Activated CD8-positive, alpha-beta T cell treated with anti-CD3 and anti-CD28 coated beads, Interleukin-2, amount 10 ng/mL, durations not matched to agents 7 days and 5 days (primary cell): ENCODE data around the gene CFAP45. TPM values are rescaled to one million over a fixed set of nuclear protein-coding genes. Genes with fewer than 3 reads are reported as not detected.
A peak's percentile ranks its signal among the peaks of the same experiment; 100 is the strongest.

Source experiments
- ATAC-seq: fragments of 150-1000 bp; cut with Tn5 transposase; one replicate; pipeline ENCODE4 v1.10.0; 2021; ENCODE audit warnings: moderate library complexity
- CTCF ChIA-PET: fragments of 350-600 bp; sonication (Branson Sonifier 250); formaldehyde crosslinking; loops from one replicate; lab custom pipeline; 2021; ENCODE audit warnings: antibody characterized with exemption; lab: Charles Lee
- POLR2A ChIA-PET: fragments of 350-600 bp; sonication (Branson Sonifier 250); formaldehyde crosslinking; loops from one replicate; lab custom pipeline; 2021; ENCODE audit warnings: antibody characterized with exemption; lab: Charles Lee
- DNase-seq: peaks from one replicate; pipeline ENCODE4 v3.0.0-alpha.2; 2020
- H3K27ac Mint-ChIP-seq: one replicate; pipeline ENCODE4 v1.8.0; 2021; ENCODE audit warnings: mild to moderate bottlenecking, mixed read lengths
- H3K27me3 Mint-ChIP-seq: one replicate; pipeline ENCODE4 v1.8.0; 2021; ENCODE audit warnings: low read depth, mixed read lengths
- H3K36me3 Mint-ChIP-seq: one replicate; pipeline ENCODE4 v1.8.0; 2021; ENCODE audit warnings: low read depth, mixed read lengths
- H3K4me1 Mint-ChIP-seq: one replicate; pipeline ENCODE4 v1.8.0; 2021; ENCODE audit warnings: low read depth, mixed read lengths
- H3K4me3 Mint-ChIP-seq: one replicate; pipeline ENCODE4 v1.8.0; 2021; ENCODE audit warnings: mild to moderate bottlenecking, mixed read lengths
- H3K9me3 Mint-ChIP-seq: one replicate; pipeline ENCODE4 v1.8.0; 2022; ENCODE audit warnings: mixed read lengths; ENCODE audit not compliant: insufficient read depth
- total RNA-seq, 2 experiments: library from RNA; stranded (reverse); gene quantifications; one replicate each; pipeline ENCODE4 v1.2.3, GENCODE V29; 2021

Gene CFAP45
- total RNA-seq, 2 experiments from 2014 or later = 0.34 to 0.79 TPM

DNA sequence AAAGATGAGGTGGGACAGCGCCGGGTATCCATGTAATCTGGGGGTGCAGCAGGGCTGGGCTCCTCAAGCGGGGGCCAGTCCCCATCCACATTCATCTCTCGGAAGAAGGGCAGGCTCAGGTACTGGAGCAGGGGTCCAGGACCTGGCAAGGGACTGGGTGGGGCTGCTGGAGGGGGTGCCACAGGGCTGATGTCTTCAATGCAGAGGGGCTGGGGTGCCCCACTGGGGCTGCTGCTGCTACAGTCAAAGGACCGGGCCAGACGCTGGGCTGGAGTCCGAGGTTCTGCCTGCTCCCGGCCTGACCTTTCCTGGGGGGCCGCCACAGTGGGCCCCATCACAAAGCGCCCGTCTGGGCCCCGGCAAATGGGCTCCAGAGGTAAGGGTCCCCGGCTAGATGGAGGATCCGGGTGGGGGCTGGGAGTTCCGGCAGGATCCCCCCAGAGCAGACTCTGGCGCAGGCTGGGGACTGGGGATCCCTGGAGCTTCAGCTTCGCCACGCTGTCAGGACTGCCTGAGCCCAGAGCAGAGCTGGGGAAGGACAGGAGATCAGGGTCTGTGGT is 28.6 kb upstream of the CFAP45 start:
- ATAC-seq (no peak), DNase-seq (no peak)
- no peaks in the 10 kb centered on the region for H3K27me3 Mint-ChIP-seq
- H3K27ac Mint-ChIP-seq = no peak overlapping the region
- H3K4me1 Mint-ChIP-seq = peaks cover 11% of the 10 kb centered on the region
- no peak overlapping the region for H3K4me3 Mint-ChIP-seq
- no peaks in the 10 kb centered on the region for H3K9me3 Mint-ChIP-seq
- peaks cover 7% of the 10 kb centered on the region for H3K36me3 Mint-ChIP-seq
- CTCF ChIA-PET = interaction anchor here (1.5 kb wide), 1 partner anchor 78 kb away, joined by 3 read pairs; no protein-coding TSS in a partner anchor
- POLR2A ChIA-PET = no interaction called here

DNA sequence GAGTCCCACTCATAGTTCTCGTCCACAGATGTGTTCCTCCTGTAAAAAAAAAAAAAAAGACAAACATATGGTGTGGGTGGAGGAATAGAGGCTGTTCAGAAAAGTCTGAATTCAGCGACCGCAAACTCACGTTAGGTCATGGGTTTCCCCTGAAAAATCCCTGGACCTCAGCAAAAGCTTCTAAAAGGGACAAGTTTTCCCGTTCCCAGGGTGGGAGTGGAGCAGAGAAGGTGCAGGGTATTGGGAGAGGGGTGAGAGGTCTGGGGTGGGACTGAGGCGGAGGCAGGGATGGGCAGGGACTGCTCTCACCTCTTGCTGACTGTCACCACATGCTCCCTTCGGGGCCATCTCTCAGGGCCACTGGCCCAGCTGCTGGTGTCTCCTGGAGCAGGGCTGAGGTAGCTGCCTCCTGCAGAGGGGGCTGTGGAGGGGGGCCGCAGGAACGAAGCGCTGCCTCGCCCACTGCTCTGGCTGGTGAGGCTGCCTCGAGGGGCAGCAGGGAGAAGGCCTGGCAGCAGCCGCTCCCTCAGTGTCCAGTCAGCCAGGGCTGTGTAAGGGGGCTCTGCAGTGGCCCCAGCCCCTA is 28.0 kb upstream of the CFAP45 start:
- ChIA-PET POLR2A (no interaction called here), CTCF (interaction anchor here (1.2 to 6.7 kb wide), 3 partner anchors 35 to 80 kb away, joined by 3 to 49 read pairs (median 5); no protein-coding TSS in a partner anchor)
- Mint-ChIP-seq H3K27me3 (no peaks in the 10 kb centered on the region), H3K36me3 (peaks cover 14% of the 10 kb centered on the region), H3K4me1 (peaks cover 16% of the 10 kb centered on the region), H3K9me3 (no peaks in the 10 kb centered on the region), H3K4me3 (no peak overlapping the region), H3K27ac (no peak overlapping the region)
- ATAC-seq (no peak), DNase-seq (no peak)

GRCh38 chr1:159927211-159927848 is 27.4 kb upstream of the CFAP45 start:
- H3K27me3 Mint-ChIP-seq = no peaks in the 10 kb centered on the region
- CTCF ChIA-PET = interaction anchor here (1.2 to 6.7 kb wide), 3 partner anchors 34 to 81 kb away, joined by 3 to 49 read pairs (median 5); no protein-coding TSS in a partner anchor
- ATAC-seq (no peak), DNase-seq (no peak)
- POLR2A ChIA-PET = interaction anchor here (0.8 kb wide), 1 partner anchor 34 kb away, joined by 3 read pairs; no protein-coding TSS in a partner anchor
- H3K27ac Mint-ChIP-seq = no peak overlapping the region
- H3K4me1 Mint-ChIP-seq = peaks cover 22% of the 10 kb centered on the region
- H3K36me3 Mint-ChIP-seq = peaks cover 20% of the 10 kb centered on the region
- H3K9me3 Mint-ChIP-seq = no peaks in the 10 kb centered on the region
- H3K4me3 Mint-ChIP-seq = no peak overlapping the region

DNA sequence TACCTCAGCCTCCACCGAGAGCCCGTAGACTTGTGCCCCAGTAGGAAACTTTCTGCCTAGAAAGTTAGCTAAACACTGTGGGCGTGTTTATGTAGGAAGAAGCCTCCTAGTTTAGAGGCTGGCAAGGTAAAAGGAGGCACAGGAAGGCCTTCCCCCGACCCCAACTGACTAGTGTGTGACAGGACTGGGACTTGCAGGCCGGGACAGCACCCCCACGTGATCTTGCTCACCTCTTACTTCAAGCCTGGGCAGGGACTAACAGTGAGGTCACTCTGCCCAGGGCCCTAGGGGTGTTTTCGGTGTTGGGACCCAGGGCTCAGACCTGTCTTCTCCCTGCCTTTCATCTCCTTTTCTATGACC is 25.7 kb upstream of the CFAP45 start:
- ChIA-PET CTCF (interaction anchor here (1.0 to 6.7 kb wide), 6 partner anchors 9 to 145 kb away, joined by 3 to 49 read pairs (median 14); partner anchors contain the start of gene DUSP23), POLR2A (interaction anchor here (1.1 to 3.8 kb wide), 11 partner anchors 8 to 127 kb away, joined by 3 to 33 read pairs (median 6); partner anchors contain the start of gene PIGM)
- peak overlapping the region; percentile 90 for H3K4me3 Mint-ChIP-seq
- no peak for ATAC-seq
- DNase-seq = no peak
- peaks cover 38% of the 10 kb centered on the region for H3K4me1 Mint-ChIP-seq
- H3K27ac Mint-ChIP-seq = peak overlapping the region; percentile 96
- H3K36me3 Mint-ChIP-seq = peaks cover 34% of the 10 kb centered on the region
- no peaks in the 10 kb centered on the region for H3K27me3 Mint-ChIP-seq
- H3K9me3 Mint-ChIP-seq = no peaks in the 10 kb centered on the region

- DNase-seq (peak; percentile 90), ATAC-seq (peak; percentile 66)
- Mint-ChIP-seq H3K36me3 (peaks cover 41% of the 10 kb centered on the region), H3K27ac (peak within 1 kb of the TSS; percentile 96), H3K4me3 (peak within 1 kb of the TSS; percentile 90), H3K27me3 (no peaks in the 10 kb centered on the region), H3K9me3 (no peaks in the 10 kb centered on the region), H3K4me1 (peaks cover 44% of the 10 kb centered on the region)
- CTCF ChIA-PET = interaction anchor here (0.7 to 6.7 kb wide), 8 partner anchors 10 to 144 kb away, joined by 3 to 49 read pairs (median 4); partner anchors contain the start of gene DUSP23
- POLR2A ChIA-PET = interaction anchor here (0.7 to 3.8 kb wide), 18 partner anchors 9 to 916 kb away, joined by 3 to 33 read pairs (median 6); partner anchors contain the start of genes IFI16 and PIGM
These were observed 25.1 kb upstream of the CFAP45 start, which contains the start of gene TAGLN2 for GRCh38 chr1:159924791-159925718. TAGLN2 (minus strand) TSS chr1:159925507; CDS start chr1:159920509, 4,998 bp downstream.

GRCh38 chr1:159924025-159924790 is 24.2 kb upstream of the CFAP45 start:
- H3K4me1 Mint-ChIP-seq = peaks cover 51% of the 10 kb centered on the region
- H3K36me3 Mint-ChIP-seq = peaks cover 49% of the 10 kb centered on the region
- ATAC-seq (peak; percentile 31), DNase-seq (peak; percentile 66)
- H3K4me3 Mint-ChIP-seq = peak overlapping the region; percentile 90
- no peaks in the 10 kb centered on the region for H3K27me3 Mint-ChIP-seq
- POLR2A ChIA-PET = interaction anchor here (0.8 to 3.8 kb wide), 19 partner anchors 8 to 915 kb away, joined by 3 to 33 read pairs (median 6); partner anchors contain the start of genes IFI16 and PIGM
- CTCF ChIA-PET = interaction anchor here (0.7 to 6.7 kb wide), 9 partner anchors 10 to 144 kb away, joined by 3 to 49 read pairs (median 7); partner anchors contain the start of gene DUSP23
- H3K9me3 Mint-ChIP-seq = no peaks in the 10 kb centered on the region
- peak overlapping the region; percentile 96 for H3K27ac Mint-ChIP-seq

DNA sequence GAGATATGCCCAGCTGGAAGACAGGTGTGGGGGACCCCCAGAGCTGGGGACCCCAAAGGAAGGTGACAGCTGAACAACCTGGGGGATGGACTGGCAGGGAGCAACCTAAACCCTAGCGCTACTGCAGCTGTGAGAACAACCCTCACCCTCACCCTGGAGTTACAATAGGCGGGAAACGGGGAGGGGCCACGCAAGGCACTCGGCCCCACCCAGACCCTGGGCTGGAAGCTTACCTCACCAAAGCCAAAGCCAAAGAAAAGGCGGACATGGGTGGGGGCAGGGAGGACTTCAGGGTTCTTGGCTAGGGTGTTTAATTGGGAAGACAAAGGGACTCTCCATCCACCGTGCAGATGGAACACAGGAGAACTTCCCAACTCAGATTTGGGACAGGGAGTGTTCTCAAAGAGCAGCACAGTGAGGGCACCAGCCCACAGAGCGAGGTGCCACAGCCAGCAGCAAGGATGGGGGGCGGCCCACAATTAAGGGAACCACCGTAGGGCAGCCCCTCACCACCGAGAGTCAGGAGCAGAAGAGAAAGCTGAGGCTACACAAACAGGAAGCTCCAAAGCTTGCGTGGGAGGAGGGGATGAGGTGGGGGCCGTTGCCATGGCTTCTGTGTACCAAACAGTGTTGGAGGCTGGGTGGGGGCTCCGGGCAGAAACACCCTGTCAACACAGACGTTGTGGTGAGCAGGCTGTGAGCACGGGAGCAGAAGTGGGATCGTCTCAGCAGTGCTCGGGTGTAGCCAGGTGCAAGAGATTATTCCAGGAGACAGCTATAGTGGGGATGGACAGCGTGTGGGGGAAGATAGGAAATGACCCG is 23.4 kb upstream of the CFAP45 start:
- peaks cover 56% of the 10 kb centered on the region for H3K36me3 Mint-ChIP-seq

DNA sequence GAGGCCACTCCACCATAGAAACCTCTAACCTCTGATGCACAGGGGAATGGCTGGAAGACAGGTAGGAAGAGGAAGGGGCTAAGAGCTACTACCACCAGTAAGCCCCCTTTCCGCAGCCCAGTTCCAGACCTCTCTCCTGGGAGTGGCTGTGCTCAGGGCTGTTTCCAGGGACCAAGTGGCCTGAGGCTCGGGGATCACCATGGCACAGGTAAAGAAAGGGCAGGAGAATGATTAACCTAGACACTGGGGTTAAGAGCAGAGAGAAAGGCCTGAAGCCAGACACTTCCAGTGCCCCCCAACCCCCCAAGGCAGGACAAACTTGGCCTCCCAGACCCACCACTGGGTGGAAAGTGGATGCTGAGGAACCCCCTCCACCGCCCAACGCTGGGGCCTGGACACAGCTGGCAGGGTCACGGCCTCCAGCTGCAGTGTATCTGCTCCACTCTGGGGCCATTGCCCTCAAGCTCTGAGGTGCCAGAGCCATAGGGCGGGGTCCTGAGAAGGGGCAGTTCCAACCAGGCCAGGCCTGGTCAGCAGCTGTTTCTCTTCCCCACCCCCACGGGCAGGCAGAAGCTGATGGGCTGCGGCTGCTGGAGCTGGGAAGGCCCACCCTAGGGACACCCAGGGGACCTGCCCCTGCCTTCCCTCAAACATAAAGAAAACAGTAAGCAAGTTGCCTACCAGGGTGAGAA is 22.7 kb upstream of the CFAP45 start:
- peaks cover 67% of the 10 kb centered on the region for H3K4me1 Mint-ChIP-seq
- no peak for DNase-seq
- peaks cover 63% of the 10 kb centered on the region for H3K36me3 Mint-ChIP-seq
- no peak for ATAC-seq
- H3K27me3 Mint-ChIP-seq = no peaks in the 10 kb centered on the region
- ChIA-PET CTCF (interaction anchor here (0.8 to 6.7 kb wide), 11 partner anchors 12 to 157 kb away, joined by 3 to 49 read pairs (median 7); no protein-coding TSS in a partner anchor), POLR2A (interaction anchor here (0.6 to 3.8 kb wide), 12 partner anchors 8 to 914 kb away, joined by 3 to 33 read pairs (median 6); partner anchors contain the start of genes IFI16, PIGM and SLAMF8)
- H3K27ac Mint-ChIP-seq = peak overlapping the region; percentile 93
- H3K9me3 Mint-ChIP-seq = no peaks in the 10 kb centered on the region
- peak overlapping the region; percentile 90 for H3K4me3 Mint-ChIP-seq

More for the DNA sequence above, 23.4 kb upstream of the CFAP45 start:
- ATAC-seq (peak; percentile 51), DNase-seq (peak; percentile 88)
- POLR2A ChIA-PET = interaction anchor here (0.8 to 3.8 kb wide), 17 partner anchors 8 to 914 kb away, joined by 3 to 33 read pairs (median 5); partner anchors contain the start of genes IFI16, PIGM and SLAMF8
- Mint-ChIP-seq H3K9me3 (no peaks in the 10 kb centered on the region), H3K27ac (peak overlapping the region; percentile 93), H3K27me3 (no peaks in the 10 kb centered on the region), H3K4me1 (peaks cover 59% of the 10 kb centered on the region), H3K4me3 (peak overlapping the region; percentile 90)
- CTCF ChIA-PET = interaction anchor here (0.7 to 6.7 kb wide), 11 partner anchors 11 to 156 kb away, joined by 3 to 49 read pairs (median 7); no protein-coding TSS in a partner anchor
